ENCODE data around the gene MTMR3.

MTMR3 gene

GRCh38 chr22:29992341-29993275, 109.6 kb downstream of the MTMR3 start:
- Histone ChIP-seq H3K9me3 (no peaks in the 10 kb centered on the region), H3K27me3 (no peaks in the 10 kb centered on the region), H3K4me3 (ENCODE audit: low read depth, low read length) (no peak overlapping the region), H3K36me3 (peaks cover 4% of the 10 kb centered on the region; the same call in 1 of the 2 replicates), H3K4me1 (peaks cover 3% of the 10 kb centered on the region)
- DNase-seq = no peak
- TF ChIP-seq, protein P1, sequence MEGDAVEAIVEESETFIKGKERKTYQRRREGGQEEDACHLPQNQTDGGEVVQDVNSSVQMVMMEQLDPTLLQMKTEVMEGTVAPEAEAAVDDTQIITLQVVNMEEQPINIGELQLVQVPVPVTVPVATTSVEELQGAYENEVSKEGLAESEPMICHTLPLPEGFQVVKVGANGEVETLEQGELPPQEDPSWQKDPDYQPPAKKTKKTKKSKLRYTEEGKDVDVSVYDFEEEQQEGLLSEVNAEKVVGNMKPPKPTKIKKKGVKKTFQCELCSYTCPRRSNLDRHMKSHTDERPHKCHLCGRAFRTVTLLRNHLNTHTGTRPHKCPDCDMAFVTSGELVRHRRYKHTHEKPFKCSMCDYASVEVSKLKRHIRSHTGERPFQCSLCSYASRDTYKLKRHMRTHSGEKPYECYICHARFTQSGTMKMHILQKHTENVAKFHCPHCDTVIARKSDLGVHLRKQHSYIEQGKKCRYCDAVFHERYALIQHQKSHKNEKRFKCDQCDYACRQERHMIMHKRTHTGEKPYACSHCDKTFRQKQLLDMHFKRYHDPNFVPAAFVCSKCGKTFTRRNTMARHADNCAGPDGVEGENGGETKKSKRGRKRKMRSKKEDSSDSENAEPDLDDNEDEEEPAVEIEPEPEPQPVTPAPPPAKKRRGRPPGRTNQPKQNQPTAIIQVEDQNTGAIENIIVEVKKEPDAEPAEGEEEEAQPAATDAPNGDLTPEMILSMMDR (IDR thresholded peaks at IDR 0.05; ENCODE audit: low read depth, low read length) = no peak

DNA sequence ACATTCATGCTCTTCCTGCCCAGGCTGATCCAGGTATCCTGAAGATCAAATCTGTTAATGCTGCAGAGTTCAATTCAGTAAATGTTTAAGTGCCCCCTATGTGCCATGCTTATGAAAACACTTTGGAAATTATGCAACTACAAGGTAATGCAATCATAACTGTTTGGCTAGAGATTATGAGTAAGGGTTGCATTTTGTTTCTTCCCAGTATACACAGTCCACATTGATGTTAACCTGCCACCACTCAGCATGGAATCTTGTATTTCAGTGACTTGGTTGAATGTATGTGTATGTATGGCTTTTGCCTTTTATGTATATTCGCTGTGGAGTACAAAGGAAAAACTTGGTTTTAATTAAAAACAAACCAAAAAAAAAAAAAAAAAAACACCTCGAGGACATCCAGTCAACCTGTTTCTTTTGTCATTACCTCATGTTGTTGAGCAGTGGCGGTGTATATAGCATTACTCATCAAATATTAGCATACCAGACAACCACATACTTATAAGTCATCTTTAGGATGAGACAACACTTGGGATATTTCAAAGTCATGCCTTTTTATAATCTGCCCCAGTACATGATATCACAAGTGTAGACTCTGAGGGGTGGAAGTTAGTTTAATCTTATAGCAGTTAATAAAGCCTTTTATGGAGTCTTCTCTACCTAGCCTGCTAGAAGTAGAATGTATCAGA, 111.2 kb downstream of the MTMR3 start:
- H3K9me3 ChIP-seq = no peaks in the 10 kb centered on the region
- H3K4me1 ChIP-seq = peaks cover 3% of the 10 kb centered on the region
- H3K36me3 ChIP-seq = peaks cover 4% of the 10 kb centered on the region; the same call in 1 of the 2 replicates
- H3K27me3 ChIP-seq = no peaks in the 10 kb centered on the region
- no peak overlapping the region for H3K4me3 ChIP-seq (ENCODE audit: low read depth, low read length)
- TF ChIP-seq, protein P1 (IDR thresholded peaks at IDR 0.05; ENCODE audit: low read depth, low read length) = peak; percentile 29; the same call in 1 of the 2 replicates
- no peak for DNase-seq

DNA sequence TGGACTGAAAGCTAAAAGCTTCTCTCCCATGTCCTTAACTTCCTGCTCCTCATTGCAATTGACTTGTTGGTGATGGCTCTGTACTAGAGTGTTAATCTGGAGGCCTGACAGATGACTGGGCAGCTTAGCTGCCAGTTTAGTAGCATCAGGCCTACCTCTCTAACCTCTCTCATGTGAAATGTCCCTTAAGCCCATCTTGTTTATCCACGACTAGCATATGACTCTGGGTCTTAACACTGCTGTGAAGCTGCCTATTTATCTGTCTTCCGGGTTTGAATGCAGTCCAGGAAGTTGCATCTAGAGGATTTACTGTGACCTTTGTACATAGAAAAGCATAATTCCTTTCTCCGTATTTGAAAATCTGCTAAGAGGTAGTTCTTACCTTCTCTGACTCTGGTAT, 112.0 kb downstream of the MTMR3 start:
- Histone ChIP-seq H3K27me3 (no peaks in the 10 kb centered on the region), H3K36me3 (peaks cover 4% of the 10 kb centered on the region; the same call in 1 of the 2 replicates), H3K4me1 (peaks cover 3% of the 10 kb centered on the region), H3K9me3 (no peaks in the 10 kb centered on the region), H3K4me3 (ENCODE audit: low read depth, low read length) (no peak overlapping the region)
- no peak for DNase-seq
- TF ChIP-seq, protein P1 (IDR thresholded peaks at IDR 0.05; ENCODE audit: low read depth, low read length) = no peak

DNA sequence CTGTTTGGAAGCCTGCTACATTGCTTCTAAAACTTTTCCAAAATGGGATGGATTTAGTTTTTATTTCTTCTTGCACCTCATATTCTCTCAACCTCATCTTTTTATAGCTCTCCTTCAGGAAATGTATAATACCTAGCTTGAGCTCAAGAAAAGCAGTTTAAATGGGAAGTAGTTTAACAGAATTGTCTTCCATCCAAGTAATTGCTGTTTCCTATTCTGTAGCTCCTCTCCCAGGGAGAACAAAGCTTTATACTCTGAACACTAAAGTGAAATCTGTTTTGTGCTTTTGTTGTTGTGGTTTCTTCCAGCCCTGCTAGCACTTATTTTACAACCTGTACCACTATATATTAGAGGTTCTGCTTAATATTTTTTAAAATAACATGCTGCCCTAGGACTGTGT, 114.1 kb downstream of the MTMR3 start:
- H3K27me3 ChIP-seq = no peaks in the 10 kb centered on the region
- DNase-seq = no peak
- H3K4me3 ChIP-seq (ENCODE audit: low read depth, low read length) = no peak overlapping the region
- H3K36me3 ChIP-seq = no peaks in the 10 kb centered on the region; the same call in 1 of the 2 replicates
- TF ChIP-seq, protein P1 (IDR thresholded peaks at IDR 0.05; ENCODE audit: low read depth, low read length) = no peak
- no peaks in the 10 kb centered on the region for H3K9me3 ChIP-seq
- peaks cover 3% of the 10 kb centered on the region for H3K4me1 ChIP-seq

GRCh38 chr22:29997516-29997915, 114.5 kb downstream of the MTMR3 start:
- no peak for DNase-seq
- H3K4me1 ChIP-seq = peaks cover 3% of the 10 kb centered on the region
- no peak overlapping the region for H3K4me3 ChIP-seq (ENCODE audit: low read depth, low read length)
- H3K27me3 ChIP-seq = no peaks in the 10 kb centered on the region
- no peaks in the 10 kb centered on the region; the same call in 1 of the 2 replicates for H3K36me3 ChIP-seq
- TF ChIP-seq, protein P1 (IDR thresholded peaks at IDR 0.05; ENCODE audit: low read depth, low read length) = no peak
- H3K9me3 ChIP-seq = no peaks in the 10 kb centered on the region
